ENCODE data around the gene WDR91. TPM values are rescaled to one million over a fixed set of nuclear protein-coding genes. Genes with fewer than 3 reads are reported as not detected.

Gene WDR91
- total RNA-seq (40.7 and 47.0 TPM in 2 replicates), polyA plus RNA-seq (26.7 and 31.6 TPM in 2 replicates), polyA minus RNA-seq (32.5 and 34.3 TPM in 2 replicates)
- total RNA-seq (2013), result 17.1 TPM

DNA sequence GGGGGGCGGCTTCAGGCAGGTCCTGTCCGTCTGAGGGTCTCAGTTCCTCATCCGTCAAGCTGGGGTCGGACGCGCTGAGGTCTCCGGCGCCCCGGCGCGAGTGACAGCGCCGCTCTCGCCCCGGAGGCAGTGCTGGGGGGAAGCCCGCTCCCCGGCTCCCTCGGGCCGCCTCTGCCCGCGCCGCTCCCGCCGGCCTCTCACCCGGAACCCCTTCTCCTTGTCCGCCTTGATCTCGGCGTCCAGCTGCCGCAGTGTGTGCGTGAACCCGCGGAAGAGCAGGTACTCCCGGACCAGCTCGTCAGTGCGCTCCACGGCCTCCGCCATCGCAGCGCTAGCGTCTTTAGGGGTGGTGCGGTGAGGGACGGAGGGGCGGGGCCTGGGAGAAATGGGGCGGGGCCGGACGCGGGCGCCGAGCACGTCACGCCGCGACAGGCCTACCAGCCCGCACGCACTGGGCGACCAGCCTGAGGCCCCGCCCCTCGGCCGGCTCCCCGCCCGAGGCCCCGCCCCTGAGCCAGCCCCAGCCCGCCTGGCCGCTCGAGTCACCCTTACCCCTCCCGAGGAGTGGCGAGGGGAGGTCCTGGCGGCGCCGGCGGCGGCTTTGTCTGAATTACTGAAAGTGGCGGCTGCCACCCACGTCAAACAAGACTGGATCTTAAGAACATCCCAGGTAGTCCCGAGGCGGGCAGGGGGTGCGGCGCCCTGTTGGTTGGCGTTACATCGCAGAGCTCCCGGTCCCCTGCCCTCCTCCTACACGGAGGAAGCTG lies at the start of gene WDR91:
Gene WDR91, minus strand, starts transcription at position 348 of the 767 bp plus-strand sequence. Its CDS starts 24 bp downstream, at position 324.
- TF ChIP-seq EZH2 (IDR thresholded peaks at IDR 0.05; ENCODE audit: borderline replicate concordance, insufficient read depth, low read depth, low read length, poor library complexity, severe bottlenecking), result no peak
- TF ChIP-seq, protein P1, sequence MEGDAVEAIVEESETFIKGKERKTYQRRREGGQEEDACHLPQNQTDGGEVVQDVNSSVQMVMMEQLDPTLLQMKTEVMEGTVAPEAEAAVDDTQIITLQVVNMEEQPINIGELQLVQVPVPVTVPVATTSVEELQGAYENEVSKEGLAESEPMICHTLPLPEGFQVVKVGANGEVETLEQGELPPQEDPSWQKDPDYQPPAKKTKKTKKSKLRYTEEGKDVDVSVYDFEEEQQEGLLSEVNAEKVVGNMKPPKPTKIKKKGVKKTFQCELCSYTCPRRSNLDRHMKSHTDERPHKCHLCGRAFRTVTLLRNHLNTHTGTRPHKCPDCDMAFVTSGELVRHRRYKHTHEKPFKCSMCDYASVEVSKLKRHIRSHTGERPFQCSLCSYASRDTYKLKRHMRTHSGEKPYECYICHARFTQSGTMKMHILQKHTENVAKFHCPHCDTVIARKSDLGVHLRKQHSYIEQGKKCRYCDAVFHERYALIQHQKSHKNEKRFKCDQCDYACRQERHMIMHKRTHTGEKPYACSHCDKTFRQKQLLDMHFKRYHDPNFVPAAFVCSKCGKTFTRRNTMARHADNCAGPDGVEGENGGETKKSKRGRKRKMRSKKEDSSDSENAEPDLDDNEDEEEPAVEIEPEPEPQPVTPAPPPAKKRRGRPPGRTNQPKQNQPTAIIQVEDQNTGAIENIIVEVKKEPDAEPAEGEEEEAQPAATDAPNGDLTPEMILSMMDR (IDR thresholded peaks at IDR 0.05), result no peak
- CTCF ChIA-PET, result interaction anchor here (0.5 to 3.6 kb wide), 11 partner anchors 24 to 578 kb away, joined by 3 to 15 read pairs (median 3); partner anchors contain the start of genes AGBL3 and BPGM
- H4K20me1 ChIP-seq (ENCODE audit: control insufficient read depth, insufficient read depth, low read length, poor library complexity, severe bottlenecking), result no peaks in the 10 kb centered on the region
- intact Hi-C loops (cut with micrococcal nuclease), result loop anchor here (1.0 to 2.0 kb wide), 8 partner anchors 25 to 565 kb away; partner anchors contain the start of genes AGBL3, BPGM, CNOT4 and CYREN
- no peaks in the 10 kb centered on the region for H3K9me3 ChIP-seq (ENCODE audit: control extremely low read depth in 1 of 3, control insufficient read depth in 2 of 3, insufficient read depth in 1 of 3, low read length in 2 of 3)
- peak within 1 kb of the TSS; percentile 96 for H2AFZ ChIP-seq (ENCODE audit: insufficient read depth, low read depth, low read length, poor library complexity, severe bottlenecking)
- DNase-seq (peak; percentile 95), ATAC-seq (ENCODE audit: low read depth) (peak; percentile 94)
- H3K4me2 ChIP-seq (replicated peaks; ENCODE audit: low read depth, low read length, poor library complexity, severe bottlenecking), result peak within 1 kb of the TSS; percentile 98
- under 1% methylated on average over 81 of the region's 82 CpGs for WGBS (ENCODE audit: insufficient coverage)
- peak within 1 kb of the TSS; percentile 77 to 92 for H3K27ac ChIP-seq (ENCODE audit: low read length in 2 of 2)
- H3K27me3 Mint-ChIP-seq, result no peaks in the 10 kb centered on the region
- H3K4me3 Mint-ChIP-seq, result peak within 1 kb of the TSS; percentile 98
- no peaks in the 10 kb centered on the region for H3K9me3 Mint-ChIP-seq (ENCODE audit: insufficient read depth)
- peaks cover 16% of the 10 kb centered on the region for H3K79me2 ChIP-seq (ENCODE audit: control insufficient read depth, insufficient read depth, low read length)
- H3K9ac ChIP-seq (ENCODE audit: low read length), result peak within 1 kb of the TSS; percentile 97
- peak within 1 kb of the TSS; percentile 82 to 98 (median 88) for H3K4me3 ChIP-seq (ENCODE audit: control extremely low read depth in 1 of 5, extremely low read depth in 1 of 5, insufficient read depth in 1 of 5, low read depth in 2 of 5, low read length in 4 of 5)
- H3K4me1 ChIP-seq (ENCODE audit: control insufficient read depth in 2 of 2, insufficient read depth in 2 of 2, low read length in 2 of 2), result peaks cover 34 to 35% of the 10 kb centered on the region in 2 donors
- POLR2A ChIA-PET, result interaction anchor here (0.6 to 1.7 kb wide), 5 partner anchors 15 to 63 kb away, joined by 3 to 9 read pairs (median 3); partner anchors contain the start of genes CYREN and TMEM140
- H3K27me3 ChIP-seq (replicated peaks in 1 of 4; ENCODE audit: control extremely low read depth in 1 of 4, control insufficient read depth in 3 of 4, insufficient read depth in 4 of 4, low read length in 3 of 4), result no peaks in the 10 kb centered on the region
- peaks cover 48% of the 10 kb centered on the region for H3K4me1 Mint-ChIP-seq
- peak within 1 kb of the TSS; percentile 97 for H3K27ac Mint-ChIP-seq
- H3K36me3 ChIP-seq (replicated peaks in 1 of 2; ENCODE audit: control extremely low read depth in 1 of 2, control insufficient read depth in 1 of 2, extremely low read depth in 1 of 2, insufficient read depth in 2 of 2, low read length in 1 of 2), result no peaks in the 10 kb centered on the region

DNA sequence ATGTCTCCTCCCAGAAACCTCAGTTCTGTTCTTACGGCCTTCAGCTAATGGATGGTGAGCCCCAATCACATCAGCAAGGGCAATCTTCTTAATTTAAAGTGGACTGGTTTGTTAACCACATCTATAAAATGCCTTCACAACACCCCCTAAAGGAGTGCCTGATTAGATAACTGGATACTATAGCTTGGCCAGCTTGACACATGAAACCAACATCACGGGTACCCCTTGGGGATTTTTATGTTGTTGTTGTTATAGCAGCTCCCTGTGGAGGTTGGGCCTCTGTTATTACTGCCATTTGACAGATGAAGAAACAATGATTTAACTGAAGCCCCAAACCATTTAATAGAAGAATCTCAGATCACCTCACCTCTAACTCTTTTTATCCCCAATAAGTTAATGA lies 49.1 kb upstream of the WDR91 start:
- POLR2A ChIA-PET, result no interaction called here
- no peak for ATAC-seq (ENCODE audit: low read depth)

More for the DNA sequence above, 49.1 kb upstream of the WDR91 start:
- Histone ChIP-seq H3K27me3 (replicated peaks in 1 of 4; ENCODE audit: control extremely low read depth in 1 of 4, control insufficient read depth in 3 of 4, insufficient read depth in 4 of 4, low read length in 3 of 4) (no peaks in the 10 kb centered on the region), H3K4me1 (ENCODE audit: control insufficient read depth in 2 of 2, insufficient read depth in 2 of 2, low read length in 2 of 2) (no peaks in the 10 kb centered on the region), H2AFZ (ENCODE audit: insufficient read depth, low read depth, low read length, poor library complexity, severe bottlenecking) (no peak overlapping the region), H3K9ac (ENCODE audit: low read length) (no peak overlapping the region), H4K20me1 (ENCODE audit: control insufficient read depth, insufficient read depth, low read length, poor library complexity, severe bottlenecking) (no peaks in the 10 kb centered on the region), H3K79me2 (ENCODE audit: control insufficient read depth, insufficient read depth, low read length) (no peaks in the 10 kb centered on the region), H3K9me3 (ENCODE audit: control extremely low read depth in 1 of 3, control insufficient read depth in 2 of 3, insufficient read depth in 1 of 3, low read length in 2 of 3) (peaks cover 0 to 18% (median 12%) of the 10 kb centered on the region in 3 donors), H3K36me3 (replicated peaks in 1 of 2; ENCODE audit: control extremely low read depth in 1 of 2, control insufficient read depth in 1 of 2, extremely low read depth in 1 of 2, insufficient read depth in 2 of 2, low read length in 1 of 2) (no peaks in the 10 kb centered on the region), H3K4me2 (replicated peaks; ENCODE audit: low read depth, low read length, poor library complexity, severe bottlenecking) (no peak overlapping the region), H3K27ac (ENCODE audit: low read length in 2 of 2) (no peak overlapping the region), H3K4me3 (ENCODE audit: control extremely low read depth in 1 of 5, extremely low read depth in 1 of 5, insufficient read depth in 1 of 5, low read depth in 2 of 5, low read length in 4 of 5) (no peak overlapping the region)
- no peak for DNase-seq
- Mint-ChIP-seq H3K4me3 (no peak overlapping the region), H3K9me3 (ENCODE audit: insufficient read depth) (peaks cover 4% of the 10 kb centered on the region), H3K4me1 (no peaks in the 10 kb centered on the region), H3K27me3 (peaks cover 7% of the 10 kb centered on the region), H3K27ac (no peak overlapping the region)
- CTCF ChIA-PET, result interaction anchor here (1.0 to 2.1 kb wide), 3 partner anchors 15 to 21 kb away, joined by 3 to 5 read pairs (median 3); no protein-coding TSS in a partner anchor
- intact Hi-C loops (cut with micrococcal nuclease), result no loop called here
- TF ChIP-seq, protein P1 (IDR thresholded peaks at IDR 0.05), result no peak
- TF ChIP-seq EZH2 (IDR thresholded peaks at IDR 0.05; ENCODE audit: borderline replicate concordance, insufficient read depth, low read depth, low read length, poor library complexity, severe bottlenecking), result no peak
- 83% methylated on average over 1 of the region's 2 CpGs for WGBS (ENCODE audit: insufficient coverage)
